Glutamatergic neuron (in vitro differentiated cells): ENCODE results near the gene MED7. TPM values are rescaled to one million over a fixed set of nuclear protein-coding genes. Genes with fewer than 3 reads are reported as not detected.

Experiments used
- DNase-seq: peaks from one replicate; pipeline ENCODE4 v3.0.0; 2022
- H3K27ac Mint-ChIP-seq: one replicate; pipeline ENCODE4 v1.8.0; 2020; ENCODE audit warnings: mild to moderate bottlenecking, mixed read lengths, inconsistent platforms; ENCODE audit not compliant: unreplicated experiment
- H3K27me3 Mint-ChIP-seq: one replicate; pipeline ENCODE4 v1.8.0; 2020; ENCODE audit warnings: mild to moderate bottlenecking, moderate library complexity, mixed read lengths, inconsistent platforms; ENCODE audit not compliant: unreplicated experiment
- H3K36me3 Mint-ChIP-seq: one replicate; pipeline ENCODE4 v1.8.0; 2020; ENCODE audit warnings: mild to moderate bottlenecking, mixed read lengths, inconsistent platforms; ENCODE audit not compliant: unreplicated experiment
- H3K4me1 Mint-ChIP-seq: one replicate; pipeline ENCODE4 v1.8.0; 2020; ENCODE audit warnings: mild to moderate bottlenecking, low read depth, mixed read lengths, inconsistent platforms; ENCODE audit not compliant: unreplicated experiment
- H3K4me3 Mint-ChIP-seq: one replicate; pipeline ENCODE4 v1.8.0; 2020; ENCODE audit warnings: mild to moderate bottlenecking, mixed read lengths, inconsistent platforms; ENCODE audit not compliant: unreplicated experiment
- H3K9me3 Mint-ChIP-seq: one replicate; pipeline ENCODE4 v1.8.0; 2020; ENCODE audit warnings: mild to moderate bottlenecking, moderate library complexity, mixed read lengths, inconsistent platforms; ENCODE audit not compliant: unreplicated experiment
- total RNA-seq: library from RNA; stranded (reverse); fragmentation: NEBNext Ultra II Directional; extraction: Animal tissue kit (Norgen Biotek cat#: 25700); gene quantifications from one replicate; pipeline ENCODE4 v1.2.1, GENCODE V29; 2021; ENCODE audit not compliant: unreplicated experiment
- TF ChIP-seq, protein P1 (sequence below): fragments of 200-600 bp; sonication (generic); IDR thresholded peaks from one replicate; pipeline ENCODE4 v1.5.0; 2021; ENCODE audit not compliant: partially characterized antibody, unreplicated experiment

Gene MED7
- total RNA-seq, 1 donor from 2014 or later = 13.2 TPM

DNA sequence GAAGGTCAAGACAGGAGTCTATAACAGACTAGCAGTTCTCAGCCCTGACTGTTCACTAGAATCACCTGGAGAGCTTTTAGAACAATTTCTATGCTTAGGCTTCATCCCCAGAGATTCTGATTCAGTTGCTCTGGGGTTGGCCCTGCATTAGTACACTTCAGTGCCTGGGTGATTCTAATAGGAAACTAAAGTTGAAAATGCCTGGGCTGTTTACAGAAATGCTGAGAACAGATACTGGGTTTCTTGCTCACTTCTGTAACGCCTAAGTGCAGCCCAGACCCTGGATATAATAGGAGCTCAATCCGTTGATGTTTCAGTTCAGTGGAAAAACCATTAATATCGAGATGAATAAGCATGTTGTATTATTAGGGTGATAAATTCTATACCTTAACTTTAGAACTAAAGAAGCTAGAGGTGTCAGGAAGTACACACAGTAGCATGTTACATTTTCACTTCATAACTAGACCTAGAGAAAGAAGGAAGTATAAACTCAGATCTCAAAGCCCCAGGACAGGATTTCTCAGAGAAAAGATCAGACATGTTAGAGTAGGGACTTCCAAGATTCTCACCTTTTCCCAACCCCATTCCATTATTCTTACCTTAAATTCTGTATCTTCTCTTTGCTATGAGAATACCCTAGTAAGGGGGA is 54.2 kb downstream of the MED7 start:
- H3K27me3 Mint-ChIP-seq = peaks cover 5% of the 10 kb centered on the region
- H3K9me3 Mint-ChIP-seq = no peaks in the 10 kb centered on the region
- H3K27ac Mint-ChIP-seq = no peak overlapping the region
- no peak for DNase-seq
- TF ChIP-seq, protein P1, sequence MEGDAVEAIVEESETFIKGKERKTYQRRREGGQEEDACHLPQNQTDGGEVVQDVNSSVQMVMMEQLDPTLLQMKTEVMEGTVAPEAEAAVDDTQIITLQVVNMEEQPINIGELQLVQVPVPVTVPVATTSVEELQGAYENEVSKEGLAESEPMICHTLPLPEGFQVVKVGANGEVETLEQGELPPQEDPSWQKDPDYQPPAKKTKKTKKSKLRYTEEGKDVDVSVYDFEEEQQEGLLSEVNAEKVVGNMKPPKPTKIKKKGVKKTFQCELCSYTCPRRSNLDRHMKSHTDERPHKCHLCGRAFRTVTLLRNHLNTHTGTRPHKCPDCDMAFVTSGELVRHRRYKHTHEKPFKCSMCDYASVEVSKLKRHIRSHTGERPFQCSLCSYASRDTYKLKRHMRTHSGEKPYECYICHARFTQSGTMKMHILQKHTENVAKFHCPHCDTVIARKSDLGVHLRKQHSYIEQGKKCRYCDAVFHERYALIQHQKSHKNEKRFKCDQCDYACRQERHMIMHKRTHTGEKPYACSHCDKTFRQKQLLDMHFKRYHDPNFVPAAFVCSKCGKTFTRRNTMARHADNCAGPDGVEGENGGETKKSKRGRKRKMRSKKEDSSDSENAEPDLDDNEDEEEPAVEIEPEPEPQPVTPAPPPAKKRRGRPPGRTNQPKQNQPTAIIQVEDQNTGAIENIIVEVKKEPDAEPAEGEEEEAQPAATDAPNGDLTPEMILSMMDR = no peak
- H3K4me3 Mint-ChIP-seq = no peak overlapping the region
- H3K36me3 Mint-ChIP-seq = no peaks in the 10 kb centered on the region
- H3K4me1 Mint-ChIP-seq = no peaks in the 10 kb centered on the region

Other genes with a start within 250 kb of the MED7 start
- not detected for gene TIMD4, start 179.6 kb downstream of the MED7 start, total RNA-seq
- not detected for gene HAVCR1, start 83.7 kb downstream of the MED7 start, total RNA-seq
- not detected for gene HAVCR2, start 33.8 kb downstream of the MED7 start, total RNA-seq
- gene GARIN3, start 23.4 kb upstream of the MED7 start, total RNA-seq = not detected
- gene ITK, start 38.0 kb upstream of the MED7 start, total RNA-seq = not detected
- gene CYFIP2, start 123.3 kb upstream of the MED7 start, total RNA-seq = 120 TPM